CD4-positive, alpha-beta T cell treated with Interleukin-17A for 4 hours (primary cell): Measurements from ENCODE around the gene RALGPS1.

ENCODE experiments used
- DNase-seq: peaks from one replicate; pipeline ENCODE4 v3.0.0-alpha.2; 2020; ENCODE audit warnings: mixed read lengths

The RALGPS1 gene

GRCh38 chr9:126957687-126958053 lies 43.1 kb downstream of the RALGPS1 start:
- no peak for DNase-seq

GRCh38 chr9:126959336-126959735 lies 44.8 kb downstream of the RALGPS1 start:
- no peak for DNase-seq

GRCh38 chr9:126959917-126960316 lies 45.3 kb downstream of the RALGPS1 start:
- DNase-seq: no peak

DNA sequence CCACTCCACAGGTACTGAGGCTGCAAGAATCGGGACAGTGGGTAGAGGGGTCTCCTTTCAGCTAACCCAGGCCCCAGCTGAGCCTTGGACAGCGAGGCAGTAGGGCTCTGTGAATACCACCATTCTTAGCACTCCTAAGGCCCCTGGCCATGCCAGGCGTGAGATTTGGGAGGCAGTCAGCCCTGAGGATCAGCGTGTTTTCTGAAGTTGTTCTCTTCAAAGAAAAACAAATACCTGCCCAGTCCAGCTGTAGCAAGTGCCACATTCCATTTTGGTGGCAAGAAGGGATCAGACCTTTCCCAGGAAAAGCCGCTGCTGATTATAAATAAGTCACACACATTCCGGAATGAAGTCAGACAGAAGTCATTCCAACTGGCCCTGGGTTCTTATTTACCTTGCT lies 47.8 kb downstream of the RALGPS1 start:
- DNase-seq: no peak

- no peak for DNase-seq
These were observed 50.5 kb downstream of the RALGPS1 start for GRCh38 chr9:126965077-126965476.

GRCh38 chr9:126965541-126966428 lies 51.2 kb downstream of the RALGPS1 start:
- DNase-seq: peak; percentile 68

- DNase-seq: no peak
These were observed 56.7 kb downstream of the RALGPS1 start for GRCh38 chr9:126971261-126971660.

DNA sequence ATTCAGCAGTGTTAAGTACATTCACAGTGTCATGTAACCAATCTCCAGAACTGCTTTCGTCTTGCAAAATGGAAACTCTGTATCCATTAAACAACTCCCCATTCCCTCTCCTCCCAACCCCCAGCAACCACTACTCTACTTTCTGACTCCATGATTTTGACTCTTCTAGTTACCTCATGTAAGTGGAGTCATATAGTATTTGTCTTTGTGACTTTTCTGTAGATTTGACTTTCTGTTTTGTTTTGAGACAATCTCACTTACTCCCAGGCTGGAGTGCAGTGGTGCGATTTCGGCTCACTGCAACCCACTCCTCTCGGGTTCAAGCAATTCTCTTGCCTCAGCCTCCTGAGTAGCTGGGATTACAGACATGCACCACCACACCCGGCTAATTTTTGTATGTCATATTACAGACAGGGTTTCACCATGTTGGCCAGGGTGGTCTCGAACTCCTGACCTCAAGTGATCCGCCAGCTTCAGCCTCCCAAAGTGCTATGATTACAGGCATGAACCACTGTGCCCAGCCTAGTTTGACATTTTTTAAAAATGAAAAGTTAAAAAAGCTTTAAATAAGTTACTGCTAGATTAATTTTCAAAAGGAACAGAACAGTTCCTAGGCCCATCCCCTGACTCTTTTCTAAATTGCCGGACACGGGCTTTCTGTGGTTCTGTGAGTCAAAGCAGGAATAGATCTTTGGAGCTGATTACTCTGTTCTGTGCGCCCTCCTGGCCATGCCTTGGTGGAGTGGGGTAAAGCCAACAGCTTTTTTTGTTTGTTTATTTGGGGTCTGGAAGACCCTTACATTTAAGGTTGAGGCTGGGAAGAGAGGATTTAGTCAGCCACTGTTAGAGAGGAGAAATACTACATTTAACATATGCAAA lies 59.3 kb downstream of the RALGPS1 start:
- no peak for DNase-seq

- no peak for DNase-seq
These were observed 60.0 kb downstream of the RALGPS1 start for GRCh38 chr9:126974594-126974993.

DNA sequence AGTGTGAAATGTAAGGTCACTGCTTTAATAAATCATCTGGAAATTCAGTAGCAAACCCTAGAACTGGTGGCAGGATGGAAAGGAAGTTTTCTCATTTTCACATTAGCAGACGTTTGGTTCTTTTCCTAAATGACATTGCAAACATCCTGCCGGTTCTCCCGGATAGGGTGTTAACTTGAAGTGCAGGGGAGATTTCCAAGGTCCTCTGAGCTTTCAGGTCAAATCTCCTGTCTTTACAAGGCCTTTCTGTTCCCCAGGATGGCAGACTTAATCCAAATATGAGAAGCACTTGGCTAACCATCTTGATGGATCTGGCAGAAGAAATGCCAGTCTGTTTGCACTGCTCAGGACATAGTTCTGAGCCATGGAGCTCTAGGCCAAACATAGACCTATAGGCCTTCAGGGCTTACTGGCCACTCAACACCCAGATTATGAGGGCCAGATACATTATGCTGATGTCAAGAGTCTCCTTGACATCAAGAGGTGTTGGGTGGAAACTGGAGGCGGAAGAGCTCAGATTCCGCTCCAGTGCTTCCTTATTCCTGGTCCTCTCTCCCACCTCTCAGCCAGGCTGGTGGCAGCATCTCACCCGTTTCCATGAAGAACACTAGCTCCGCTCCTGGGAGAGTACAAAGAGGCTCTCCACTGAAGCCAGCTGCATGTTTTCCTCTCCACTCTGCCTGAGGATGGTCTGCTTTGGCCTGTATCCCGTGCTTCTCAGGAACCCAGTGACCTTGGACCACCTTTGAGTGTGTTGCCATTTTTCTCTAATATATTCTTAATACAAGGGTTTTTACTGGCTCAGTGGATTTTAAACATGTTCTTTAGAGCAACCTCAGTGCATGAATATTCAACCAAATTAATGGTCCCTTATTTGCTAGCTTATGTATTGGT lies 61.0 kb downstream of the RALGPS1 start:
- no peak for DNase-seq

DNA sequence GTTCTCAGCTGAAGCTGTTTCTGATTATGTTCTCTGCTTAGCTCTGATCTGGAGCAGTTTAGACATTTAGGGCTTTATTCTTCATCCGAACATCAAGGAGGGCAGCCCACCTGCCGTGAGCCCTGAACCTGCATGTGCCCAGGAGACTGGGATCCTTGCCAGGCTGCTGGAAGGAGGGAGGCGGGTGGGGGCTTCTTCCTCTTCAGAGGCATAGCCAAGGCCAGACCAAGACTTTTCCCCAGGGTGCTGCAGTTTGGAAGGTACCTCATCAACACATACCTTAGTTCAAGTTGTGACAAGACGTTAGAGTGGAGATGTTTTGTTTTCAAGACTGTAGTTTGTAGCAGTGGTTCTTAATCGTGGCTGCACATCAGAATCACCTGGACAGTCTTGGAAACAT lies 64.9 kb downstream of the RALGPS1 start:
- no peak for DNase-seq

DNA sequence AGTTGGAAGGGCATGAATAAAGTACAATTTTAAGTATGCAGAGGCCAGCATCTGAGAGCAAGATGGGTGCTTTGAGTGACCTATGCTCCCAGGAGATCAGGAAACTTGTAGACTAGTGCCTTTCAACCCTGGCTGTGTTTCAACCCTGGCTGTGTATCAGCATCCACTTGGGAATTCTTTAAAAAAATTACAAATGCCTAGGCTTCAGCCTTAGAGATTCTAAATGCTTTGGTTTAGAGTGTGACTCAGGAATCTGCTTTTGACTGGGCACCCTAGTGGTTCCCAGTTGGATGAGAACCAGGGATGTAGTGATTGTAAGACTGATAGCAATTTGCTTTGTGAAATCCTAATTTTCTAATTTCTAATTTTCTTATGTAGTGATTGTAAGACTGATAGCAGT lies 65.6 kb downstream of the RALGPS1 start:
- DNase-seq: no peak

DNA sequence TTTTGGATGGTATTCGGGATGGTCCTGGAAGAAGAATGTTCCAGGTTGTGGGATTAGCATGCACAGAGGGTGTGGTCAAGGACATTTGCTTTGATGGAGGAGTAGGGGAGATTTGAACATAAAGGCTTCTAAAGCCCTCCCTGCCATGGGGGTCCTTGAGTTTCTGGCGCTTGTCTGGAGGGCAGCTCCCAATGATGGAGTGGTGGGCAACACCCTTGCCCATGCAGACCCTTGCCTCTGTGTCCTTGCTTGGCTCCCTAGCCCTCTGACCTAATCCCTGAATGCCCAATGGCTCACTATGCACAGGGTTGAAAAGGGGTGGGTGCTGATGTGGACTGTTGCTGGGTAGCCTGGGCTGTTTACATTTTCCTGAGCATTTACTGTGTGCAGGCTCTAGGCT lies 66.6 kb downstream of the RALGPS1 start:
- DNase-seq: no peak

GRCh38 chr9:126982215-126983002 lies 67.8 kb downstream of the RALGPS1 start:
- no peak for DNase-seq

GRCh38 chr9:126983767-126984166 lies 69.2 kb downstream of the RALGPS1 start:
- DNase-seq: no peak

DNA sequence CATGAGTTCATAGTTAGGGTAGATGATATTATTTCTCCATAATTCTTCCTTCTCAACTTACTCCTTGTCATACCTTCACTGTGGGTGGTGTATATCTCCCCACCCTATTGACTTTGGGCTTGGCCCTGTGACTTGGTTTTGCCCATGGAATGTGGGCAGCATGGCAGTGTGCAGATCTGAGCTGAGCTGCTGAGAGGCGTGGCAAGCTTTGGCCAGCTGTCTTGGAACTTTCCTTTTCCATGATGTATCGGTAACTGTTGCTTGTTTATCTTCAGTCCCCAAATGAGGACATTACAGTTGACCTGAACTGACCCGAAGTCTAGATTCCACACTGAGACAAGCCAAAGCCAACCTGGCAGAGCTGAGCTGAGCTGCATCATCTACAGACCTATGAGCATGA lies 70.4 kb downstream of the RALGPS1 start:
- DNase-seq: no peak

DNA sequence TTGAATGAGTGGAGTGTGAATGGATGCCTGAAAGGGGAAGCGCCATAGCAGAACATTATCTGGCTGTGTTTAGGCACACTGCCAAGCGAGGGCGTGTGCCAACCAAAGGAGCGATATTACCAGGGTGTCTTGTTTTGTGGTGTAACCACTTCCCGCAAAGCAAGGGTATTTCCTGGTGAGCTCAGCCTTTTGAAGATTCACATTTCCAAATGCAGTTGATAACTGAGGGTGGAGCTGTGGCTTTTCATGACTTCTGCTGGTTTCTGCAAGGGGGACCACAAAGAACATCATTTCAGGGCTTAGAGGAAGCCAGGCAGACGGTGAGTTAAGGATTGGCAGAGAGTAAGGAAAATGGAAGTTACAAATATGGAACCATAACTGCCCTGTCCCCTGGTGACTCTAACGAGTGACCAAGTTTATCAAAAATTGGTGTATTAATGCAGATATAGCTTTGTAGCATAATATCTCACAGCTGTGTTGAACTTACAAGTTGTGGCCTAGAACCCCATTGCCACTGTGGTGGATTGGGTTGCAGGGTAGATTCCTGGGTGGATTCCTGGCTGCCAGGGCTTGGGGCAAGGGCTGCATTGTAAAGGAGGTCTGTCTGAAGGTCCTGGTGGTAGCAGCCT lies 71.4 kb downstream of the RALGPS1 start:
- DNase-seq: peak; percentile 90

GRCh38 chr9:126986506-126986951 lies 71.9 kb downstream of the RALGPS1 start:
- DNase-seq: peak; percentile 62

GRCh38 chr9:126988857-126989256 lies 74.3 kb downstream of the RALGPS1 start:
- no peak for DNase-seq

DNA sequence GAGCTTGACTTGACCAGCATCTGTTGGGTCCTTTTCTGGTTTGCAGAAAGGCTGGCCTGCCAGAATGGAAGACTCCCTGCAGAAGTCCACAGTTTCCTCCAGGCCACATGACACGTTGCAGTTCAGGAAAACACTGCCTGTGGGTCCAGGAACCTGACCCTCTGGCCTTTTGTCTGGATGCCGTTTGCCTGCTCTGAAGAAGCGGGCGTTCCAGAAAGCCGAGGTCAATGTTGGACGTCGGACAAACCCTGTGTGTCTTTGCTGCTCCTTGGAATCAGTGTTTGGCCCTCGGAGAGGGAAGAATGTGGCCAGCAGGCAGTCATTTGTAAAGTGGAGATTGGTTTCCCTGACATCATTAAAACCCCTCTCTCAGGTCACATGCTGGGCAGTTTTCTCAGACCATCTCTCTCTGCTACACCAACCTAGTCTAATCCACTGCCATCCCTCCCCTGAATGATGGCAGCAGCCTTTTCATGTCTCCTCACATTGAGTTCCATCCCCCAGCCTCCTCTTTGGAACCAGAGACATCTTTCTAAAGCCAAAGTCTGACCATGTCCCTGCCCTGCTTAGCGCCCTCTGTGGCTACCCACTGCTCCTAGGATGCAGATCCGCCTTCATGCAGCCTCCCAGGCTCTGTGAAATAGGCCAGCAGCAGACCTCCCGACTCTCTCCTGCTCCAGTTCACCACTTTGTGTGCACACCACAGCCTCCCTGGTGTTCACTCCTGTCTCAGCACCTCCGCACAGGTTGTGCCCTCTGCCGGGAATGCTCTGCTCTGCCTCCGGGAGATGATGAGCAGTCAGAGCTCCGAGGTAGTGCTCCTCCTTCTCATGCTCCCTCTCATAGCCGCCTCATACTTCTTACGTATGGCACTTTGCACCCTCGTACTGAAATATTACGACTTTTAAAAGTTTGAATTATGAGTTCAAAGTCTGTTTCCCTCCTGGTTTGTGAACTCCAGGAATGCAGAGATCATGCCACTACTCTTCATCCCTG lies 75.6 kb downstream of the RALGPS1 start:
- DNase-seq: no peak
